Activated T-cell treated with anti-CD3 and anti-CD28 coated beads for 1 hour (primary cell): Measurements from ENCODE around the gene GALE.
"Not testable (repeated sequence)": the region's sequence is repeated elsewhere in the genome, so short reads cannot be mapped to it uniquely, and the experiment has no call there.

Source experiments
- DNase-seq: peaks from one replicate; pipeline ENCODE4 v3.0.0-alpha.2; 2020; ENCODE audit warnings: low read depth

Gene GALE

DNA sequence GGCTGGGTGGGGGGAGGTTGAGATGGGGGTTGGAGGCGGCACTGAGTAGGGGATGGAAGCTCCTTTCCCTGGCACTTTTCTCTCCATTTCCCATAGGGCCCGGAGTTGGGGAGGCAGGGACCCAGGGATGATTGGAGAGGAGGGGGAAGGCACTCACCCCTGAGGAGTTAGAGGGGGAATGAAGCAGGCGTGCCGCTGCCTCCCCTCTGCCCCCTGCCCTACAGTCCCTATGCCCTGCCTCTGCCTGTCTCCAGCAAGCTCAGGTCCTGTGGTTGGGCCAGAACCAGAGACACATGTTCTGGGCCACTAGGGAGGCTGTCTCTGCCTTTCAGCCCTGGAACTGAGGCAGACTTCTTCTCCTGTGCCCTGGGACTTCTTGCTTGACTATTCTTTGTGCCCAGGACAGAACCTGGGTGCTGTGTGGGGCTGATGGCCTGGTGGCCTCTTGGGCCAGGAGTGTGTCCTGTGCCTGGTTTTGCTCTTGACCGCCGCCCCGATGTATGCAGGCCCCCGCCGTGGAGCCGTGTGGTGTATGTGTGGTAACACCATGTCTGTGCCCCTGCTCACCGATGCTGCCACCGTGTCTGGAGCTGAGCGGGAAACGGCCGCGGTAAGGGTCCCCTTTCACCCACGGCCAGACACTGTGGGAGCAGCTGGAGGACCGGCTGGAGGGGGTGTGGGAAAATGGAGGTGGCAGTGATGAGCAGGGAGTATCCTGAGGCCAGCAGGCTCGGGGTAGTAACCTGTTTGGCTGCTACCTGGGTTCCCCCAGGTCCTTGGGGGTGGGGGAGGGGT, 8.2 kb downstream of the GALE start:
- no peak for DNase-seq

DNA sequence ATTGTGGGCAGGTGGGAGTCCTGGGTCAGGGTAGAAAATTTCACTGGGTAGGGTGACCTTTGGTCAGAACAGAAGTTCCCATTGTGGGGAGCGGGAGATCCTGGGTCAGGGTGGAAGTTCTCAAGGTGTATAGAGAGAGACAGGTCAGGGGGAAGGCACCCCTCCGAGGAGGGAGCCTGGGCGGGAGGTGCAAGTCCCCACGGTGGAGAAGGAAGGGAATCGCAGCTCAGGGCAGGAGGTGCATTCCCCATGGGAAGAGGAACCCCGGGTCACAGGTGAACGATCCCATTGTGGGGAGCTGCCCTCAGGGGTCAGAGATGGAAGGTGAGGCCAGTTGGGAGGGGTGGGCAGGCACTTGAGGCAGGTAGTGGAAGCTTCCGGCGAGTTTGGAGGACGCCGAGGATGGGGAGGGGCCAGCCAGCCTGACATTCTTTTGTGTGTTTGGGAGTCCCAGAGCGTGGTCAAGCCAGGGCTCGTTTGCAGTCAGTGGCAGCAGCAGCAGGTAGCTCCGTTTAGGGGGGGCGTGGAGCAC, 9.0 kb downstream of the GALE start:
- DNase-seq = no peak

- DNase-seq = peak; percentile 76
Observed at GRCh38 chr1:23790696-23791515, 9.6 kb downstream of the GALE start, which contains the start of gene LYPLA2. TSS of gene LYPLA2 (plus strand) at chr1:23791145. CDS start at chr1:23792683, 1,538 bp downstream.

GRCh38 chr1:23788695-23789094, 11.9 kb downstream of the GALE start:
- DNase-seq = no peak

GRCh38 chr1:23787701-23788100, 12.9 kb downstream of the GALE start:
- no peak for DNase-seq

GRCh38 chr1:23784846-23785245, 15.7 kb downstream of the GALE start:
- DNase-seq = no peak

GRCh38 chr1:23783141-23783540, 17.4 kb downstream of the GALE start:
- DNase-seq = not testable (repeated sequence)

GRCh38 chr1:23779826-23780371, 20.7 kb downstream of the GALE start:
- DNase-seq = no peak

- peak; percentile 69 for DNase-seq
Observed at GRCh38 chr1:23777979-23778814, 22.4 kb downstream of the GALE start, which contains the start of gene PITHD1. TSS of gene PITHD1 (plus strand) at chr1:23778418. CDS start at chr1:23778516, 98 bp downstream.

- DNase-seq = no peak
Observed at GRCh38 chr1:23776217-23776616, 24.3 kb downstream of the GALE start.

GRCh38 chr1:23774174-23774880, 26.2 kb downstream of the GALE start:
- DNase-seq = no peak

- DNase-seq = no peak
Observed at GRCh38 chr1:23772854-23773242, 27.7 kb downstream of the GALE start.

DNA sequence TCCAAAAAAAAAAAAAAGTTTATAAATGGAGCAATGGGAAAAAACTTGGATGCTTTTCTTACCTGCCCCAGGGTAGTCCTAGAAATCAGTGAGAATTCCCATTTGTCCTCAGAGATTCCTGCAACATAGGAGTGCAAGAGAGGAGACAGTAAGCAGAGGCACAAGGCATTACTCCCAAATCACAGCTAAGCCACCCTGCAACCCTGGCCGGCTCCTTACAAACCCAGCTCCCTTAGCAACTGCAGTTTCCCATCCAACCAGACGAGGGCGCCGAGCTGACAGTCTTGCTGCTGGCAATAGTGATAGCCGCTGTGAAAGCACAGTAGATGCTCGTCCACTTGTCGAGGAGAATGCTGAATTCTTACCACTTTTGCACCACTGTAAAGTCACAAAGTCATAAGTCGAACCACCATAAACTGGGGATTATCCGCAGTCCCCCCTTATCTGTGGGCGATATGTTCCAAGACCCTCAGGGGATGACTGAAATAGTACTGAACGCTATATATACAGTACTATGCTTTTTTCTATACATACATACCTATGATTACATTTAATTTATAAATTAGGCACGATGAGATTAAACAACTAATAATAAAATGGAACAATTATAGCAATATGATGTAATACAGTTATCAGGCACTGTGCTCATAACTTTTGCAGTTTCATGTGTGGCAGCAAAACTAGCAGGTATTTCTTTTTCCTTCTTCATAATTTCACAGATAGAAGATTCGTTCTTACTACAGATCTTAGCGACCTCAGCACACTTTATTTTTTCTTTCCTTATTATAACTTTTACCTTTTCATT, 28.3 kb downstream of the GALE start:
- DNase-seq = peak; percentile 83

- no peak for DNase-seq
Observed at GRCh38 chr1:23768733-23769132, 31.8 kb downstream of the GALE start.

DNA sequence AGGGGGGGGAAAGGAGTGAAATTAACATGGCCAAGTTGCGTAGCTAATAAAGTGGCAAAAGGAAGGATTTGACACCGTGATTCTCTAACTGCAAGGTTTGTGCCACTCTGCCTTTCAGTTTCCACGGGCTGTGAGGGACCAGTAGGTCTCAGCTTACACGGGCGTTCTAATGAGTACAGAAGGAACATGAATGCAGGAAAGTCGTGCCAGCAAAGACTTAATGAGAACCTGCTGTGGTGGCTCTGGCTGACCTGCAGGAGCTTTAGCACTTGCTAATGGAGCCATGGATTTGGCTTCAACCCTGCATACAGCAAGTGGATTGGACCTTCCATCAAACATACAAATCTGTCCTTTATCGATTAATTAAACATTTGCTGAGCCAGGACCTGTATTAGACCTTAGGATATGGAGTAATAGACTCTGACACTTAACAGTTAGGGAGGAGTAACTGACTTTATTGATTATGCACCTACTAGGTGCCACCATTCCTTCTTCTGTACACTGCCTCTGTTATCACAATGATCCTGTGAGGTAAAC, 37.4 kb downstream of the GALE start:
- no peak for DNase-seq

- DNase-seq = no peak
Observed at GRCh38 chr1:23759277-23759676, 41.3 kb downstream of the GALE start.

GRCh38 chr1:23757812-23758211, 42.7 kb downstream of the GALE start:
- DNase-seq = no peak

GRCh38 chr1:23756676-23757075, 43.9 kb downstream of the GALE start:
- no peak for DNase-seq

DNA sequence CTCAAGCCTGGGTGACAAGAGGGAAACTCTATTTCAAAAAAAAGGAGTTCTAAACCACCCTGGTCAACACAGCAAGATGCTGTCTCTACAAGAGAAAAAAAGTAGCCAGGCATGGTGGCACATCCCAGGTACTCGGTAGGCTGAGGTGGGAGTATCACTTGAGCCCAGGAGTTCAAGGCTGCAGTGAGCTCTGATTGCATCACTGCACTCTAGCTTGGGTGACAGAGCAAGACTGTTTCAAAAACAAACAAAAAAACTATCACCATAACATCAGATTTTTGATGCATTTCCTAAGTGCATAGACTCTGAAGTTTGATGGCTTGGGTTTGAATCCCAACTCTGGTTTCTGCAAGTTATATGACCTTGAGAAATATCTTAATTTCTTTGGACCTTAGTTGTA, 47.6 kb downstream of the GALE start:
- no peak for DNase-seq

DNA sequence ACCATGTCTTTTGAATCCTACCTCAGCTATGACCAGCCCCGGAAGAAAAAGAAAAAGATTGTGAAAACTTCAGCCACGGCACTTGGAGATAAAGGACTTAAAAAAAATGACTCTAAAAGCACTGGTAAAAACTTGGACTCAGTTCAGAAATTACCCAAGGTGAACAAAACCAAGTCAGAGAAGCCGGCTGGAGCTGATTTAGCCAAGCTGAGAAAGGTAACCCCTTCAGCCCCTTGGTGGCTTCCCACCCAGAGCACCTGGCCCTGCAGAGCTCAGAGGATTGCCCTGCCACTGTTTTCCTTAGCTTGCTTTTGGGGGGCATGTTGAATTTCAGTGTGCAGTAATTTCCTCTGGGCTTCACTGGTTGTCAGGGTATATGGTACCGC, 48.7 kb downstream of the GALE start:
- DNase-seq = no peak
